ENCODE results near the gene COX5A.

GRCh38 chr15:74892313-74892712 lies 45.6 kb downstream of the COX5A start:
- no peak for TF ChIP-seq CTCF (IDR thresholded peaks at IDR 0.05)
- TF ChIP-seq POLR2A (IDR thresholded peaks at IDR 0.05): no peak
